Jurkat, Clone E6-1 (cell line): ENCODE data around the gene SYNC.
A peak's percentile ranks its signal among the peaks of the same experiment; 100 is the strongest.
"Not testable (repeated sequence)": the region's sequence is repeated elsewhere in the genome, so short reads cannot be mapped to it uniquely, and the experiment has no call there.

Source experiments
- DNase-seq: peaks from one replicate; pipeline ENCODE4 v3.0.0-alpha.2; 2011; ENCODE audit warnings: low read depth, low spot score
- H3K4me3 ChIP-seq: 2 replicates; pipeline ENCODE4 v1.5.1; 2011; ENCODE audit warnings: mild to moderate bottlenecking, low read length, control low read depth, moderate library complexity

SYNC gene

GRCh38 chr1:32651461-32652073 is 51.0 kb downstream of the SYNC start:
- peak overlapping the region; percentile 93 for H3K4me3 ChIP-seq
- DNase-seq = no peak

- H3K4me3 ChIP-seq = peak within 1 kb of the TSS; percentile 98
- peak; percentile 96 for DNase-seq
These were observed 51.7 kb downstream of the SYNC start, which contains the start of gene RBBP4 for GRCh38 chr1:32650752-32651460. RBBP4 (plus strand) TSS chr1:32651208; CDS start chr1:32651307, 99 bp downstream.

GRCh38 chr1:32650248-32650751 is 52.3 kb downstream of the SYNC start, which contains the start of gene ZBTB8OS:
ZBTB8OS (minus strand) TSS chr1:32650550; CDS start chr1:32650529, 21 bp downstream.
- H3K4me3 ChIP-seq = peak within 1 kb of the TSS; percentile 98
- DNase-seq = peak; percentile 96

GRCh38 chr1:32647308-32648134 is 55.0 kb downstream of the SYNC start:
- no peak overlapping the region for H3K4me3 ChIP-seq
- no peak for DNase-seq

- H3K4me3 ChIP-seq = no peak overlapping the region
- no peak for DNase-seq
These were observed 58.1 kb downstream of the SYNC start for GRCh38 chr1:32644426-32644825.

GRCh38 chr1:32642292-32642827 is 60.2 kb downstream of the SYNC start:
- H3K4me3 ChIP-seq, DNase-seq: not testable (repeated sequence)

- no peak overlapping the region for H3K4me3 ChIP-seq
- DNase-seq = no peak
These were observed 63.0 kb downstream of the SYNC start for GRCh38 chr1:32639489-32640075.

- DNase-seq = no peak
- no peak overlapping the region for H3K4me3 ChIP-seq
These were observed 65.5 kb downstream of the SYNC start for GRCh38 chr1:32636914-32637645.

GRCh38 chr1:32635508-32636277 is 66.9 kb downstream of the SYNC start:
- DNase-seq = no peak
- no peak overlapping the region for H3K4me3 ChIP-seq

GRCh38 chr1:32632829-32633228 is 69.7 kb downstream of the SYNC start:
- H3K4me3 ChIP-seq = no peak overlapping the region
- DNase-seq = no peak

GRCh38 chr1:32630173-32630572 is 72.4 kb downstream of the SYNC start:
- not testable (repeated sequence) for DNase-seq

More at GRCh38 chr1:32630173-32630572, 72.4 kb downstream of the SYNC start:
- H3K4me3 ChIP-seq = not testable (repeated sequence)
